GM12878 (cell line): Measurements from ENCODE around the gene DYNLL2. TPM values are rescaled to one million over a fixed set of nuclear protein-coding genes. Genes with fewer than 3 reads are reported as not detected.
"Not testable (repeated sequence)": the region's sequence is repeated elsewhere in the genome, so short reads cannot be mapped to it uniquely, and the experiment has no call there.

Source experiments
- ATAC-seq: fragments of 200-7000 bp; cut with Tn5 transposase; 3 replicates; pipeline ENCODE4 v1.9.1; 2020; ENCODE audit warnings: mild to moderate bottlenecking, moderate library complexity
- BruUV-seq: library from RNA; stranded (reverse); fragments of 400-500 nt; replicated peaks from 2 replicates; lab custom pipeline; 2021; lab: Mats Ljungman, UMichigan
- CTCF ChIA-PET: fragments of 300-600 bp; sonication (Branson Sonifier 250); formaldehyde crosslinking; extraction: SDS; loops from one replicate; lab custom pipeline; 2021; ENCODE audit warnings: inconsistent platforms; lab: Yijun Ruan, JAX
- POLR2A ChIA-PET: fragments of 350-600 bp; formaldehyde crosslinking; extraction: SDS; loops from one replicate; lab custom pipeline; 2021; ENCODE audit warnings: inconsistent platforms; lab: Charles Lee
- RAD21 ChIA-PET: fragments of 300-600 bp; sonication (Branson Sonifier 250); formaldehyde crosslinking; loops from one replicate; lab custom pipeline; 2023; ENCODE audit warnings: antibody characterized with exemption; ENCODE audit not compliant: unreplicated experiment; lab: Charles Lee
- SMC1A ChIA-PET: fragments of 300-600 bp; sonication (Branson Sonifier 250); formaldehyde crosslinking; loops from one replicate; lab custom pipeline; 2023; ENCODE audit not compliant: unreplicated experiment, uncharacterized antibody; lab: Charles Lee
- DNase-seq: peaks from one replicate; pipeline ENCODE4 v3.0.0-alpha.2; 2011; ENCODE audit warnings: low read depth, low spot score
- FAIRE-seq: peaks from 3 replicates; lab custom pipeline; 2011; peaks lifted over from hg19 to GRCh38; lab: Jason Lieb, UNC
- H2AFZ ChIP-seq: 2 replicates; pipeline ENCODE4 v1.6.0; 2011; ENCODE audit warnings: low read depth, low read length, control low read depth; ENCODE audit not compliant: control insufficient read depth
- H3K27ac ChIP-seq: 2 replicates; pipeline ENCODE4 v1.5.1; 2011; ENCODE audit warnings: control low read depth; ENCODE audit not compliant: control insufficient read depth, insufficient read depth
- H3K27me3 ChIP-seq, 2 experiments: replicated peaks in 1 of 2; 2 replicates each; pipeline versions ENCODE4 v1.6.0 to v1.6.1; 2011; ENCODE audit warnings: low read length in 1 of 2; ENCODE audit not compliant: control insufficient read depth in 2 of 2, insufficient read depth in 2 of 2
- H3K36me3 ChIP-seq, 2 experiments: 2 replicates each; pipeline ENCODE4 v1.5.1; 2011; ENCODE audit warnings: low read length in 1 of 2; ENCODE audit not compliant: control insufficient read depth in 2 of 2, insufficient read depth in 2 of 2
- H3K4me1 ChIP-seq: 2 replicates; pipeline ENCODE4 v1.6.1; 2011; ENCODE audit warnings: mild to moderate bottlenecking, low read length, moderate library complexity, mixed read lengths; ENCODE audit not compliant: control insufficient read depth, insufficient read depth
- H3K4me2 ChIP-seq: 2 replicates; pipeline ENCODE4 v1.6.0; 2011; ENCODE audit warnings: control low read depth; ENCODE audit not compliant: control insufficient read depth, insufficient read depth
- H3K4me3 ChIP-seq: fragments of 200-600 bp; sonication (generic); 2 replicates; pipeline ENCODE4 v1.5.1; 2016
- H3K79me2 ChIP-seq: 2 replicates; pipeline ENCODE4 v1.6.0; 2011; ENCODE audit warnings: low read length; ENCODE audit not compliant: control insufficient read depth, insufficient read depth
- H3K9ac ChIP-seq: 2 replicates; pipeline ENCODE4 v1.8.0; 2011; ENCODE audit warnings: low read length, control low read depth, mixed read lengths; ENCODE audit not compliant: control insufficient read depth, insufficient read depth
- H3K9me3 ChIP-seq: replicated peaks from 3 replicates; pipeline ENCODE4 v1.5.1; 2011; ENCODE audit warnings: mild to moderate bottlenecking, low read length; ENCODE audit not compliant: control insufficient read depth, insufficient read depth
- H4K20me1 ChIP-seq: 2 replicates; pipeline ENCODE4 v1.6.0; 2011; ENCODE audit not compliant: control insufficient read depth, insufficient read depth
- ATF3 ChIP-seq: IDR thresholded peaks from 2 replicates; pipeline ENCODE4 v1.6.1; 2011; ENCODE audit warnings: low read depth, mild to moderate bottlenecking, low read length, moderate library complexity, borderline replicate concordance; ENCODE audit errors: extremely low read depth
- CEBPB ChIP-seq, 2 experiments: fragments of 150-350 bp in 1 of 2; IDR thresholded peaks; 2 replicates each; pipeline ENCODE4 v1.6.1; 2012 to 2014; ENCODE audit warnings: low read depth in 2 of 2, low read length in 2 of 2, borderline replicate concordance in 1 of 2, inconsistent platforms in 1 of 2
- CREM ChIP-seq: IDR thresholded peaks from 2 replicates; pipeline ENCODE4 v1.6.1; 2014; ENCODE audit warnings: antibody characterized with exemption, low read depth
- DPF2 ChIP-seq: fragments of 450-650 bp; IDR thresholded peaks from 2 replicates; pipeline ENCODE4 v1.6.1; 2017; ENCODE audit warnings: mild to moderate bottlenecking
- EGR1 ChIP-seq, 2 experiments: IDR thresholded peaks; 1 replicate in 1 of 2; 2 replicates in 1 of 2; pipeline ENCODE4 v1.6.1; 2011 to 2012; ENCODE audit warnings: low read depth in 2 of 2, low read length in 2 of 2, borderline replicate concordance in 1 of 2, mild to moderate bottlenecking in 1 of 2, moderate library complexity in 1 of 2
- HDAC6 ChIP-seq: fragments of 200-600 bp; sonication (generic); IDR thresholded peaks from one replicate; pipeline ENCODE4 v1.8.0; 2017; ENCODE audit warnings: antibody characterized with exemption; ENCODE audit not compliant: unreplicated experiment
- MYC ChIP-seq: IDR thresholded peaks from 2 replicates; pipeline ENCODE4 v1.6.1; 2011; ENCODE audit warnings: mild to moderate bottlenecking, low read length, moderate library complexity, inconsistent platforms; ENCODE audit not compliant: insufficient read depth, insufficient replicate concordance, insufficient read length, severe bottlenecking
- RFX5 ChIP-seq: IDR thresholded peaks from 2 replicates; pipeline ENCODE4 v1.6.1; 2011; ENCODE audit warnings: low read depth, low read length, improper control_type of control experiment
- USF2 ChIP-seq: IDR thresholded peaks from 2 replicates; pipeline ENCODE4 v1.6.1; 2011; ENCODE audit warnings: low read depth, low read length, improper control_type of control experiment, borderline replicate concordance
- WGBS: methylation state at CpG from one replicate; pipeline ENCODE4 v1.1.6; 2016; ENCODE audit warnings: low lambda C conversion rate; ENCODE audit not compliant: insufficient replicate concordance, insufficient coverage; ENCODE audit errors: missing lambda C conversion rate; 5-methylcytosine and 5-hydroxymethylcytosine counted together
- in situ Hi-C: fragments of 300-500 bp; cut with MboI; formaldehyde crosslinking; loops from 9 replicates; pipeline ENCODE4 v1.14.3; 2018; ENCODE audit warnings: mixed read lengths
- intact Hi-C: fragments of 100-400 bp; cut with micrococcal nuclease; formaldehyde crosslinking; loops from one replicate; pipeline ENCODE4 v1.14.2; 2022; ENCODE audit not compliant: unreplicated experiment
- polyA plus RNA-seq, 11 experiments: library from polyadenylated mRNA; depleted of rRNA in 4 of 11; unstranded in 6 of 11; stranded (reverse) in 5 of 11; fragments of >200 nt; fragmentation: Nextera tagmentation in 4 of 11; fragmentation: Illumina TruSeq in 1 of 11; extraction: Ambion mirVana in 4 of 11; extraction: Trizol in 1 of 11; gene quantifications; 1 replicate in 1 of 11; 2 replicates in 10 of 11; pipeline versions ENCODE4 v1.2.1 to v1.2.3, GENCODE V29; 2011 to 2016; ENCODE audit warnings: inconsistent platforms in 2 of 11, missing spikeins in 2 of 11, low read depth in 1 of 11
- total RNA-seq, 4 experiments: library from RNA; depleted of rRNA in 3 of 4; stranded (reverse); fragments of >200 nt in 3 of 4; fragmentation: Illumina TruSeq in 1 of 4; extraction: Trizol in 1 of 4; gene quantifications; 2 replicates each; pipeline versions ENCODE4 v1.2.1 to v1.2.3, GENCODE V29; 2013 to 2021

DYNLL2 gene
- total and polyA plus RNA-seq, 10 of the 15 experiments (the other 5 are each of a cell fraction or from before 2014, with no cell fraction given), result 0.62 to 19.2 (median 9.1) TPM

GRCh38 chr17:58072862-58073261, 10.4 kb upstream of the DYNLL2 start:
- TF ChIP-seq DPF2, result no peak
- TF ChIP-seq HDAC6, result no peak
- no peak for TF ChIP-seq CREM
- no peak for TF ChIP-seq CEBPB (IDR thresholded peaks at IDR 0.05; ENCODE audit: borderline replicate concordance in 1 of 2, low read depth in 2 of 2, low read length in 2 of 2)
- no peak for TF ChIP-seq RFX5
- TF ChIP-seq MYC, result no peak
- no peak for TF ChIP-seq EGR1 (IDR thresholded peaks at IDR 0.05; ENCODE audit: borderline replicate concordance in 1 of 2, low read depth in 2 of 2, low read length in 2 of 2)
- TF ChIP-seq USF2, result no peak
- TF ChIP-seq ATF3, result no peak
- no peaks in the 10 kb centered on the region for H3K36me3 ChIP-seq
- no peak overlapping the region for H3K9ac ChIP-seq
- ATAC-seq, result no peak
- FAIRE-seq, result no peak
- no peak overlapping the region for H3K4me3 ChIP-seq
- intact Hi-C loops (no loop called here), in situ Hi-C loops (no loop called here)
- no peaks in the 10 kb centered on the region for H3K79me2 ChIP-seq
- no peaks in the 10 kb centered on the region for H3K4me1 ChIP-seq
- ChIA-PET POLR2A (no interaction called here), SMC1A (no interaction called here), CTCF (no interaction called here), RAD21 (no interaction called here)
- WGBS, result 0% methylated on average over 1 of the region's 1 CpG
- H4K20me1 ChIP-seq, result no peaks in the 10 kb centered on the region
- BruUV-seq, result no TSS peak
- H3K27ac ChIP-seq, result no peak overlapping the region
- peaks cover 2 to 3% of the 10 kb centered on the region in 2 experiments; a peak in 3 of 4 replicates for H3K27me3 ChIP-seq
- no peaks in the 10 kb centered on the region for H3K9me3 ChIP-seq
- H3K4me2 ChIP-seq, result no peak overlapping the region
- DNase-seq, result no peak
- no peak overlapping the region for H2AFZ ChIP-seq

- H3K27ac ChIP-seq, H3K4me1 ChIP-seq, H3K4me2 ChIP-seq, H3K79me2 ChIP-seq, H3K9ac ChIP-seq, BruUV-seq, H3K36me3 ChIP-seq, H4K20me1 ChIP-seq, RAD21 ChIA-PET, DNase-seq, H3K4me3 ChIP-seq, in situ Hi-C loops, H3K27me3 ChIP-seq, intact Hi-C loops, ATAC-seq, CTCF ChIA-PET, H3K9me3 ChIP-seq, SMC1A ChIA-PET, FAIRE-seq, H2AFZ ChIP-seq, POLR2A ChIA-PET: not testable (repeated sequence)
- WGBS, result 75% methylated on average over 6 of the region's 7 CpGs
These were observed 10.0 kb upstream of the DYNLL2 start for GRCh38 chr17:58073266-58073665.

- DNase-seq, H3K4me3 ChIP-seq, H3K27ac ChIP-seq, H2AFZ ChIP-seq, H3K36me3 ChIP-seq, RAD21 ChIA-PET, in situ Hi-C loops, BruUV-seq, intact Hi-C loops, POLR2A ChIA-PET, H4K20me1 ChIP-seq, H3K4me2 ChIP-seq, ATAC-seq, H3K9ac ChIP-seq, H3K79me2 ChIP-seq, FAIRE-seq, H3K4me1 ChIP-seq, CTCF ChIA-PET, H3K9me3 ChIP-seq, H3K27me3 ChIP-seq, SMC1A ChIA-PET: not testable (repeated sequence)
- 88% methylated on average over 7 of the region's 28 CpGs for WGBS
These were observed 8.8 kb upstream of the DYNLL2 start for GRCh38 chr17:58074406-58074805.
